GM18861 (cell line): ENCODE measurements around the gene MRFAP1L1.
"Not testable (repeated sequence)": the region's sequence is repeated elsewhere in the genome, so short reads cannot be mapped to it uniquely, and the experiment has no call there.

ENCODE experiments used
- ATAC-seq: cut with Tn5 transposase; IDR thresholded peaks from one replicate; pipeline ENCODE4 v1.9.1; 2021; ENCODE audit not compliant: unreplicated experiment

The MRFAP1L1 gene

DNA sequence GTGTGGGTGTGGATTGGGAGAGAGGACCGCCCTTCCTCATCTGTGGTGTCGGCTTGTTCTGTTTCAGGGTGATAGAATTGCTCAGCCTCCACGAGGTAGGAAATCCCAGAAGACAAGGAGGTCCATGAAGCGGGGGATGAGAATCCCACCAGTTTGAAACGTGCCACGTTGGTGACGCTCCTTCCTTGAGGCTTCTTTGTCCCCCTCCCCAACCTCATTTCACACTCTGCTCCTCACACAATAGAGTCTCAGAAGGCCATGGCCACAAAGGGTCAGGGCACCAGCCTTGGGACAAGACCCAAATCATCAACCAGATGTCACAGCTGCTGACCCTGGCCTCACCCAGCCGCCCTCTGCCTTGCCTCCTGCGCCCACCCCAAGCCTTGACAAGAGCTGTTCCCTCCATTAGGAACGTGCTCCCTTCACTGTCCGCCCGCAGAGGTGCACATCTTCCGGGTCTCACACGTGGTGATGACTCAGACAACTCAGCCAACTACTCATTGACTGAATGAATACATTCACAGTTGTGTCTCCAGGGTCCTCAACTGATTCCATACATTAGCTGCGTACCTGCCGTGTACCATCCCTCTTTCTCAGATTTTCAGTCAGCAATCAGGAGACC is 24.6 kb upstream of the MRFAP1L1 start:
- ATAC-seq = no peak

DNA sequence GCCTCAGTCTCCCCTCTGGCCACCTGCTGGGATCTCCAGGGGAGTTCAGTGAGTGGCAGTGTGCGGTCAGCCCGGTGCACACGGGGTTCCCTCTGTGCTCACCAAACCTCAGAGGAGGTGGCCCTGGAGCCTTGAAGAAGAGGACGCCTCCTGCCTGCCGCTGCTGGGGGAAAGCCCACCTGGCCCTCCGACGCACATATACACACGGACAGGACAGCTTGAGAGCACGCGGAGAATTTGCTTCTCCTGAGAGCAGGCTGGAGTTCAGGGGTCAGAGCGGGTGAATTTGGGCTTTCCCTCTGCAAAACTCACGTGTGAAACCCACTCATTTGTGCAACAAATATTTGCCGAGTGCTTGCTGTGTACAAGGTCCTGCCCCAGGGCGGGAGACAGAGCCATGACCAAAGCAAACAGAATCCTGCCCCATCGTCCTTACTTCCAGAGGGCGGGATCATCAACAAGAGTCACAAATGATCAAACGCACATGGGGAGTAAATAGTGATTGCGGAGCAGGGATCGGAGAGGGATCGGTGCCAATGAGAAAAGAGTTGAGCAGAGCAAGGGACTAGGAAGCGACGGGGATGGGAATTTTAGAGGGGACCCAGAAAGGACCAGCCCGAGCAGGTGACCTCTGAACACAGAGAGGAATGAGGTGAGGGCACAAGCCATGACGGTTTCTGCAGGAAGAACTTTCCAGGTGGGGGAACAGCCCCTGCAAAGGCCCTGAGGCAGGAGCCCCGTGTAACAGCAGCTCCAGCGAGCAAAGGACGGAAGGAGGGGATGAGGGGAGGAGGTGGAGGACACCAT is 23.9 kb upstream of the MRFAP1L1 start:
- ATAC-seq = no peak

DNA sequence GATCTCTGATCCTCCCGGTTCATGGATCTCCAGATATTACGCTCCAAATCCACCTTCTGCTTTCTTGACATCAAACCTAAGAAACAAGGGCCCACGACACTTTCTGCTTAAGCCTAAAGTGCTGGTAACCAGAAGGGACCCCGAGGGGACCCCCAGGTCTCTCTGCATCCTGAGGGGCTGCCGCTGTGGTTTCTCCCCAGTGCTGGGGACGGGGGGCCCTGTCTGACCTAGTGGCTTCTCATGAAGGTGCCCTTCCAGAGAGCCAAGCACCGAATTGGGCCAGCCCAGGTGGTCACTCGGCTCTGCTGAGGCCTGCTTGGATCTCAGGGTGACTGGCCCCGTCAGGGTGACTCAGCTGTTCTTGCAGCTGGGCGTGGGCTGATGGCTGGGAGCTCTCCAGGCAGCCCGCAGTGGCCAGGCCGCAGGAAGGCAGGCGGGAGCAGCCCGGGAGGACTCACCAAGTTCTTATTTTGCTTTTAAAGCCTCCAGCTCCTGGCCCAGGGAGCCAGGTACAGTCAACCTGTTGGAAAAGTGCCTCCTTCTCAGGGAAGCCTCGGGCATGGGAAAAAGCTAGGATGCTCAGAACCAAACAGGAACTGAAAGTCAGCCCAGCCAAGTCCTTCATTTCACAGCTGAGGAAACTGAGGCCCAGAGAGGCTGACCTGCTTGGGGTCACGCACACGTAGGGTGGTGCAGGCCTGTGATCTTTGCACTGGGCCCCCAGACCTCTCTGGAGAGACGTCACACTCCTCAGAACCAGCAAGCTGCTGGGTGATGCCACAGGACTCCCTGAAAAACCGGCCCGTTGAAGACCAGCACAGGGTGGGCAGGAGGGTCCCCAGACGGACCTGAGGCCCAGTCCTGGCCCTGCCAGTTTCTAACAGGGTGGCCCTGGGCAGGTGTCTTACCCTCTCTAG is 23.0 kb upstream of the MRFAP1L1 start:
- no peak for ATAC-seq

DNA sequence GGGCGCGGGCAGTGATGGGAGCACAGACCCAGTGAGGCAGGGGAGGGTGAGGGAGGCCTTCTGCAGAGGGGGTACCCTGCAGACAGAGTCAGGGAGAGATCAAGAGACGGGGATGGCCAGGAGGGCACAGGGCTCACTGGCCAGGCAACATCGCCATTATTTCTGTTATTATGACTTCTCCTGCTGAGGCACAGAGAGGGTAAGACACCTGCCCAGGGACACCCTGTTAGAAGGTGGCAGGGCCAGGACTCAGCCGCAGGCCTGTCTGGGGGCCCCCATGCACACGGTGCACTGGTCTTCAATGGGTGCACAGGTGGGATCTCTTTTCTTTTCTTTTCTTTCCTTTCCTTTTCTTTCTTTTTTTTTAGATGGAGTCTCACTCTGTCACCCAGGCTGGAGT is 22.1 kb upstream of the MRFAP1L1 start:
- no peak for ATAC-seq

DNA sequence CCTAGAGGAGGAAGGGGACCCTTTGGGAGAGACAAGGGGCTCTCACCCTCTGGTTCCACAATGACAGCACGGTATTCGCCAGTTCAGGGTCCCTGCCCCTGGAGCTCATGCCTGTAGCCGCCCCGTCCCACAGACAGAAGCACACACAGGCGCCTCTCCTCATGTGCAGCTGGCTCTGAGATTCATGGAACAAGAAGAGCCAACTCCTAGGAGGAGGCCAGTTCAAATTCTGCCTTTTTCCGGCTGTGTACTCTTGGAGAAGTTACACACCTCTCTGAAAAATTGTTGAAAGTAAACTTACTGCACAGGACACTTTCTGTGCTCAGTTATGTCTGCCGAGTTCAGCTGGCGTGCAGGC is 21.6 kb upstream of the MRFAP1L1 start:
- ATAC-seq = no peak

DNA sequence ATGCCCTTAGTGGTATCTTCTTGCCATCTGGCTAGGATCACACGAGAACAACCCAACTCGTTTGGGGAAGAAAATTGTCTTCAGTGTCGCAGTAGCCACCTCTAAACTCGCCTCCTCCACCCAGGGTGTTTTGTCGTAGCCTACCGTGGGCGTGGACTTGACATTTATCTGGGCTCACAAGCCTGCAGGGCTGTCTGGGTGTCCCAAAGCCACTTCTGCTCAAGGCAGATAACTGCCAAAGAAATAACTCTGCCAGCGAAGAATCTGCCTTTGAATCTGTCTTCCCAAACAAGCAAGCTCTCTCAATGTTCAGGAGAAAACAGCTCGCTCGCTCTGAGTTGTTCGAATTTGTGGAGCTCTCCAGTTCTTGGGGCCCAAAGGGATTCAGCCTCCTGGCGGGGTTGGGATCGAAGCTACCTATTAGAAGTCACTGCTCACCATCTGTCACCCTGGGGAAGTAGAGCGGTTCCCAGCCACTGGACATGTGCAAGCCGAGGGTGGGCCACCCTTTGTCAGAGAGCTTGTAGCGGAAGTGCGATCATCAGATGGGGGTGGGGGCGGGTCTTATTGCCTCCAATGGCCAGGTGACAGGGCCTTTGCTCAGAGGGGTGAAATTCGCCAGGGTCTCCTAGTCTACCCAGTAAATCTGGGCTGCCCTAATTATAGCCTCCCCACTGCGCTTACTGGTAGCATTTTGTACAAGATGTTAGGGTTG is 21.1 kb upstream of the MRFAP1L1 start:
- no peak for ATAC-seq

DNA sequence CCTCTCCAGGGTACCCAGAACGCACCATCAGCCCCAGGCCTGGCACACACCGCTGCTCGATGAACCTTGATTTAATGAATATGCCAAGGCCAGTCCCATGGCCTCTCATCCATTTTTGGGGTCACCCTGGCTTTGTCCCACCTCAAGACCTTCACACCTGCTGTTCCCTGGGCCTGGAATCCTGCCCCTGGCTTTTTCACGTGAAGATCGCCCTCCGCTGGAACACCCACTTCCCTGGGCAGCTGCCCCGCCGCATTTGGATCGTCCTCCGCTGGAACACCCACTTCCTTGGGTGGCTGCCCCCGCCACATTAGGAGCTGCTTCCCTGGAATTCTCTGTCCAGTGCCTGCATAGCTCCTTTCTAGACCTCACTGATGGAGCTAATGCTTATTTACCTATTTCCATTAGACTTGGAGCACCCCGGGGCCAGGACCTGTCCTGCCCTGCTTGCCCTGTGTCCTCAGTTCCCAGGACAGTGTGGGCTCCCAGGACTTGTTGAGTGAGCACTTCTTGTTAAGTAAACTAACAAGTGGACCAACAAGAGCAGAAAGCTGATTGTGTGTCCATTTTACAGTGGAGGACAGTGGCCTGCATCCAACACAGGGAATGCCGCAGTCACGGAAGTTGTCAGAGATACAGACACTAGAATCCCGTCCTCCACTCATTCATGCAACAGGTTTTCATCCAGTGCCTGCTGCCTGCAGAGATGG is 18.8 kb upstream of the MRFAP1L1 start:
- no peak for ATAC-seq

DNA sequence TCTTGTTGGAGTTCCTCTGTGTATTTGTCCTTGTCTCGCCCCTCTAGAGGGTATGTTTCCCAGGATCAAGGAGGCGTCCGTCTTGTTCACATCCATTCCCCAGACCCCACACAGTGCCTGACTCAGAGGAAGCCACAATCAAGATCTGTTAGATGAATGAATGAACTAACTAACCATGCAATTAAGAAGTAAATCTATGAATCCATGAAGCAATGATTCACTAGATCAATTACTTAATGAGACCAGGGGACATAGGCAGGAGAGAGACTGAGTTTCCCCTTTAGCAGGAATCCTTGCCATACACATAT is 18.2 kb upstream of the MRFAP1L1 start:
- ATAC-seq = no peak

DNA sequence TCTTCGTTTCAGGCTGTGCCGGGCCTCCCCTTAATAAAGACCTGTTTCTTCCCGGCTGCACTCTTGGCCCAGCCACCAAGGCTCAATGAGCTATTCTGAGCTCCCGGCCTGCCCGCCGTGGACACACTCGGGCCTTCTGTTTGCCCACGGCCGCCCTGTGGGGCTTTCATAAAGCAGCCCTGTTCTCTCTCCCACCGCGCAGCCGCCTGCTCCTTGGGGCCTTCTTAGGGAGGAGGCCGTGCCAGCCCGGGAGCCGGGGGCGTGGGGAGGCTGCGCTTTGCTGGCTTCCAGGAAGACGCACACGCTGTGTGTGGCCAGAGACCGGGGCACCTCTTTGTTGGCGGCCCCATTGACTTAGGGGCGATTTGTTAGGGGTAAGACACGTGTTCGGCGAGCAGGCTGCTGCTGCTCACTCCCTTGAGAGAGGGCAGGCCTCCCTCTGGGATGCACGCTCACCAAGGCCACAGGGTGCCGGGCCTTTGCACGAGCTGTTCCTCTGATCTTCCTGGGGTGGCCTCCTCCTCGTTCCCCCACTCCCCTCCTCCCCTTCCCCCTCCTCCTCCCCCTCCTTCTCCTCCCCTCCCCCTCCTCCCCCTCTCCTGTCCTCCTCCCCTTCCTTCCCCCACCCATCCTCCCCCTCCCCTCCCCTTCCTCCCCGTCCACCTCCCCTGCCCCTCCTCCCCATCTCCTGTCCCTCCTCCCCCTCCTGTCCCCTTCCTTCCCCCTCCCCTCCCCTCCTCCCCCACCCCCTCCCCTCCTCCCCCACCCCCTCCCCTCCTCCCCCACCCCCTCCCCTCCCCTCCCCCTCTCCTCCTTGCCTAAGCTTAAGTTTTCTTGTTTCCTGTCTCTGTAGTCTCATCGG is 17.6 kb upstream of the MRFAP1L1 start:
- ATAC-seq = no peak

DNA sequence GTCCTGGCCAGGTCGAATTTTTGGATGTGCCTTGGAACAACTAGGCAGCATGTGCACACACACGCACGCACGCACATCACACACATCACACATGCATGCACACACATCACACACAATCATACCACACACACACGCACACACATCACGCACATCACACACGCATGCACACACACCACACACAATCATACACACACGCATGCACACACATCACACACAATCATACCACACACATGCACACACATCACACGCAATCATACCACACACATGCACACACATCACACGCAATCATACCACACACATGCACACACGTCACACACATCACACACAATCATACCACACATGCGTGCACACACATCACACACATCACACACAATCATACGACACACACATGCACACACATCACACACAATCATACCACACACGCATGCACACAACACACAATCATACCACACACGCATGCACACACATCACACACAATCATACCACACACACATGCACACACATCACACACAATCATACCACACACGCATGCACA is 15.8 kb upstream of the MRFAP1L1 start:
- ATAC-seq = not testable (repeated sequence)

DNA sequence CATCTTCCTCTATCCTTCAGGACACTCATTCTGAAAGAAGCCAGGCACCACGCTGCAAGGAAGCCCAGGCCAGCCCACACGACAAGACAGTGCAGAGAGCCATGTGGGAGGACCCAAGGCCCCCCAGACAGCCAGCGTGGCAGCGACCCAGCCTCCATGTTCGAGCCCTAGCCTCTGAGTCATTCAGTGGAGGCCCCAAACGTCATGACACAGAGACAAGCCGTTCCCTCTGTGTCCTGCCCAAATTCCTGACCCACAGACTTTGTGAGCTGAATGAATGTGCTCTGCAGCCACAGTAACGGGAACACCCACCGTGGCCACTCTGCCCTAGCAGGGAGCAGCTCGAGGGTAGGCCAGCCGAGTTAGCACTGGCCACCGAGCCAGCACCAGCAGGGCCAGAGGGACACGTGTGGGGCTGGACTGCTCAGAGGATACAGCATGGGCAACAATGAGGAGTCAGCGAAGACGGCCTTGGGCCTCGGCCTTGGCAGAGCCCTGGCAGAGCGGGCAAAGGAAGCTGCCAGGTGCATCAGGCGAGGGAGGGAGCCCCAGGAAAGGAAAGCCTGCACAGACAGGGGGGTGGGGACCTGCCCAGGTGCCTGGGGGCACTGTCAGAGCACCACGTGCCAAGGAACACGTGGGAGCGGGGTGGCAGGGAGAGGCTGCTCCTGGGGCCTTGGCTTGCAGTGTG is 14.9 kb upstream of the MRFAP1L1 start:
- no peak for ATAC-seq

DNA sequence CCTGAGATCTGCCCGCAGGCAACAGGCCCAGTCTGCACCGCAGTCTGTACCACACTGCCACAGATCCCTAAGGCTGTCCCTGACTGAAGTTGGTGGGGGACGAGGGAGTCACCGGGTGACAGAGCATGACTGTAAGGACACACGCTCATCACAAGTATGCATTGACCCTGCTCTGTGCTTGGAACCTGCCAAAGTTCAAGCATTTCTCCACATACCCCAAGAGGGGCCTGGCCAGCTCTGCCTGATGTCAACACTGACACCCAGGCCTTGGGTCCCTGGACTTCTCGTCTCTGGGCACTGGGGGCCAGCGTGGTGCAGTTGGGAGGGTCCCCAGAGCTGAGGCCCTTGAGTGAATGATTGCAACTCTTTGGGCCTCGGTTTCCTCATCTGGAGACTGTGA is 14.2 kb upstream of the MRFAP1L1 start:
- no peak for ATAC-seq

DNA sequence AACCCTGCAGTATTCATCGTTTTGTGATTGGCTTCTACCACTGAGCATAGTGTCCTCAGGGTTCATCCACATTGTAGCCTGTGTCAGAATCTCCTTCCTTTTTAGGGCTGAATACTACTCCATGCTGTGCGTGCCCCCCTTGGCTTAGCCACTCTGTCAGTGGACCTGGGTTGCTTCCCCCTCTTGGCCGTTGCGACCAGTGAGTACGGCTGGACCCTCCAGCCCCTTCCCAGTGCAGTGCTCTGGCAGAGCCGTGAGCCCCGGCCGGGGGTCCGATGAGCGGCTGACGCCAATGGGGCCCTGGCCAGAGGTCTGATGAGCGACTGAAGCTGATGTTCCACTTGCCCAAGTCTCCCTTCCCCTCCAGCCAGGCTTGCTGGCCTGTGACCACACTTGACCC is 13.2 kb upstream of the MRFAP1L1 start:
- no peak for ATAC-seq

DNA sequence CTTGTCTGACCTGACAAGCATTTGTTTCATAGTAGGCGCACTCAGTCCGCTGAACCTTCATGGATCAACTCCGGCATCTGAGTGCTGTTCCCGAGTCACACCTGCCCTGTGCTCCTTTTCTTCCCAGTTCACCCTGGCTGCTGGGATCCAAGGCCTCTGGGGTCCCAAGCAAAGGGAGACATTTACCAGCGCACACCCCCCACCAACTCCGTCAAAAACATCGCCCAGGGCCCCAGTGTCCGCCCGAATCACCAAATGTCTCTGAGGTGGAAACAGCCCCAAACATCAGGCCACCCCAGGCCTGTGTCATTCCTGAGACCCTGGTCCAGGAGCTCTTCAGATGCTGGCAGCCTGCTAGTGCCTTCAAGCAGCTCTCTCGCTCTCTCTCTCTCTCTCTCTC is 11.5 kb upstream of the MRFAP1L1 start:
- no peak for ATAC-seq

DNA sequence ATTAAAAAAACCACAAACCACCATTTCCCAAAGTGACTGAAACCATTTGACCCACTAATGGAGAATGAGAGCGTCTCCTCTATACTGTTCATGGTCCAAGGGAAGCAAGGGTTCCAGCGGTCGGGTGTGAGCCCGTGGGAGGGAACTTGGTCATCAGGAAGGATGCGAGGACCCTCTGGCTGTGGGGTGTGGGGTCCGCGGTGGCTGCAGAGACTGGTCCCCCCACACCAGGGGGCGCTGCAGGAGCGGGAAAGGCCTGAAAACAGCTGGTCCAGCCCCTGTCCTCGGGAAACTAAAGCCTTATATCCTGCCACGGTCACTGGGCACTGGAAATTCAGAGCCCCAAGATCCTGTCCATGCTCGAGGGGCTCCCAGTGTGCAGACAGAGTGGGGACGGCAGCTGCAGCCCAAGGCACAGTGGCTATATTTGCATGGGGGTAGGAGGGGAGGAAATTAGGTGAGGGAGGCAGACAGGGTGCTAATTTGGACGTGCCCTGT is 10.6 kb upstream of the MRFAP1L1 start:
- no peak for ATAC-seq

DNA sequence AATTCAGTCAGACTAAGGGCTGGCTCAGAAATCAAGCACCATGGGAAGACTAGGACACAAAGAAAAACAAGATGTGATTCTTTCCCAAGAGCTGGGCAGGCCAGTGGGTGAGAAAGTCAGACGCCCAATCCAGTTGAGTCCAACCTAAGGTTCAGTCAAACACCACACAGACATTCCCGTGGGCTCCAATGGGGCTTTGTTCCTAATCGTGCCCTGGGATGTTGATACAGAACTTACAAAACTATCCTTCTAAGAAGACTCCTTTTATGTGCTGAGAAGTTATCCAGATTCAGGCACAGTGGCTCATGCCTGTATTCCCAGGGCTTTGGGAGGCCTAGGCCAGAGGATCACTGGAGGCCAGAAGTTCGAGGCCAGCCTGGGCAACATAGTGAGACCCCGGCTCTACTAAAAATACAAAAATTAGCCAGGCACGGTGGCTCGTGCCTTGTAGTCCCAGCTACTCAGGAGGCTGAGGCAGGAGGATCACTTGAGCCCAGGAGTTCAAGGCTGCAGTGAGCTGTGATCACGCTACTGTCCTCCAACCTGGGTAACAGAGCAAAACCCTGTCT is 10.0 kb upstream of the MRFAP1L1 start:
- ATAC-seq = no peak

DNA sequence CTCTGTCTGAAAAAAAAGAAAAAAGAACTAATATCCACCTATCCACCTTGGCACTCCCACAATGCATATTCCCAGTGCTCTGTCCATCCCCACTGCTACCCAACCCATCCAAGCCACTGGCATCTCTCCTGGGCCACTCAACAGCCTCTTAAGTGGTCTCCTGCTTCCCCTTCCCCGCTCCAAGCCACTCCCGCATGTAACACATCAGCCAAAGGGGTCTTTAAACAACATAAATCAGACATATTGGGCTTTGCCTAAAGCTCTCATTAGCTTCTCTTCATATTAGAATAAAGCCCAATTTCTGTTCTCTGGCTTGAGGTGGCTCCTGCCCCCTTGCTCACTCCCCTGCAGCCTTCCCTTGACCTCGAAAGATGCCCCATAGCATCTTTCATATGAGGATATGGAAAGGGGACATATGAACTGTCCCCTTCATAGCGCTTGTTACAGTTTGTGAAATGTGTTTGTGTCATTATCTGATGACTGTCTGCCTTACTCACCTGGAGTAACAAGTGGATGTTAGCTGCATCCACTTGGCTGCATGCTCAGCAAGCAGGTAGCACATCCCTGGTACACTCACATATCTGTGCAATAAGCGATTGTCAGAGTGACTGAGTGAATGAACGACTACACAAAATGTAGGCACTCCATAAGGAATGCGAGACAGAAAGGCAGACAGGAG is 9.4 kb upstream of the MRFAP1L1 start:
- ATAC-seq = no peak
